KOPT-K1 (cell line): ENCODE results near the gene HTR3C.

Experiments
- H3K27ac ChIP-seq: fragments of 200-600 bp; sonication (generic); 2 replicates; pipeline ENCODE4 v1.5.1; 2016; ENCODE audit warnings: antibody characterized with exemption, mild to moderate bottlenecking, low read depth, low read length; ENCODE audit not compliant: poor library complexity, severe bottlenecking
- H3K36me3 ChIP-seq: fragments of 200-600 bp; sonication (generic); 2 replicates; pipeline ENCODE4 v1.5.1; 2017; ENCODE audit warnings: antibody characterized with exemption, mild to moderate bottlenecking, low read length, moderate library complexity; ENCODE audit not compliant: insufficient read depth
- H3K9me3 ChIP-seq: fragments of 200-600 bp; sonication (generic); 2 replicates; pipeline ENCODE4 v1.5.1; 2017; ENCODE audit warnings: antibody characterized with exemption, low read length, mild to moderate bottlenecking; ENCODE audit not compliant: insufficient read depth, poor library complexity, severe bottlenecking

HTR3C gene

DNA sequence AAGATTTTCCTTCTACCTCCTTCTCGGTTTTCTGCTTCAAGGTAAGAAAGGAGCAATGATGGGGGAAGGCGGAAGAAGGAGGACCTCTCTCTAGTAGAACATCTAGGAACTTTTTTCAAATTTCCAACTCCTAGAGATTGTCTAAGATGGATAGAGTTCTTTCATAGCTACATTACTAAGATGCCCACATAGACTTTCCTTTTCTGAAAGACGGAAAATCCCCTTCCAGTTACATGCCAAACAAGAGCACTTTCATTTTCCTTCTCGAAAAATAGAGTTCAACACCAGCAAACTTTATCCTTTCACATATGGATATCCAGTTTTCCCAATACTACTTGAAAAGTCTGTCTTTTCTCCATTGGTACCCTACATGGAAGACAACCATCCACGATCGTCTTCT is 44.7 kb downstream of the HTR3C start:
- Histone ChIP-seq H3K27ac (no peak overlapping the region), H3K36me3 (no peaks in the 10 kb centered on the region), H3K9me3 (peaks cover 8% of the 10 kb centered on the region)

GRCh38 chr3:184099806-184100686 is 47.2 kb downstream of the HTR3C start:
- Histone ChIP-seq H3K9me3 (no peaks in the 10 kb centered on the region), H3K36me3 (no peaks in the 10 kb centered on the region), H3K27ac (no peak overlapping the region)
